H1 (cell line): ENCODE measurements around the gene TFAP2D. TPM values are rescaled to one million over a fixed set of nuclear protein-coding genes. Genes with fewer than 3 reads are reported as not detected.

Source experiments
- CTCF ChIA-PET: fragments of 300-600 bp; sonication (Branson Sonifier 250); formaldehyde crosslinking; loops from one replicate; lab custom pipeline; 2021; ENCODE audit not compliant: partially characterized antibody; lab: Charles Lee
- POLR2A ChIA-PET: fragments of 300-600 bp; sonication (Branson Sonifier 250); formaldehyde crosslinking; loops from one replicate; lab custom pipeline; 2021; ENCODE audit warnings: inconsistent platforms; ENCODE audit not compliant: partially characterized antibody; lab: Charles Lee
- DNase-seq, 2 experiments: peaks; one replicate each; pipeline versions ENCODE4 v3.0.0 to v3.0.0-alpha.2; 2010 to 2022; ENCODE audit warnings: low spot score in 2 of 2, low read depth in 1 of 2, mixed read lengths in 1 of 2
- FAIRE-seq: peaks from 2 replicates; lab custom pipeline; 2011; peaks lifted over from hg19 to GRCh38; lab: Jason Lieb, UNC
- H2AFZ ChIP-seq: 2 replicates; pipeline ENCODE4 v1.8.1; 2012; ENCODE audit warnings: low read length, inconsistent platforms
- H2AK5ac ChIP-seq: 2 replicates; pipeline ENCODE4 v1.6.1; 2013; ENCODE audit warnings: low read depth, low read length
- H2BK120ac ChIP-seq: replicated peaks from 2 replicates; pipeline ENCODE3; 2013; ENCODE audit warnings: low read depth, low read length, inconsistent platforms
- H2BK12ac ChIP-seq: 2 replicates; pipeline ENCODE4 v1.6.1; 2013; ENCODE audit warnings: low read depth, low read length
- H2BK15ac ChIP-seq: 2 replicates; pipeline ENCODE4 v1.6.1; 2013; ENCODE audit warnings: low read length
- H2BK20ac ChIP-seq: 2 replicates; pipeline ENCODE4 v1.6.1; 2013; ENCODE audit warnings: low read length
- H2BK5ac ChIP-seq: 2 replicates; pipeline ENCODE4 v1.6.1; 2013; ENCODE audit warnings: low read depth, low read length
- H3K14ac ChIP-seq: 2 replicates; pipeline ENCODE4 v1.6.1; 2013; ENCODE audit warnings: inconsistent platforms; ENCODE audit not compliant: insufficient read length
- H3K18ac ChIP-seq: 2 replicates; pipeline ENCODE4 v1.6.1; 2013; ENCODE audit warnings: low read length; ENCODE audit errors: extremely low read depth
- H3K23ac ChIP-seq: 2 replicates; pipeline ENCODE4 v1.6.1; 2013; ENCODE audit warnings: inconsistent platforms; ENCODE audit not compliant: insufficient read length
- H3K23me2 ChIP-seq: 2 replicates; pipeline ENCODE4 v1.6.1; 2013; ENCODE audit warnings: low read depth, low read length
- H3K27ac ChIP-seq: 2 replicates; pipeline ENCODE4 v1.6.1; 2011; ENCODE audit warnings: low read depth, low read length, inconsistent platforms
- H3K27me3 ChIP-seq, 4 experiments: replicated peaks in 1 of 4; 1 replicate in 1 of 4; 2 replicates in 3 of 4; pipeline versions ENCODE4 v1.6.1 to v1.8.1; 2011 to 2013; ENCODE audit warnings: low read length in 3 of 4, mild to moderate bottlenecking in 3 of 4, inconsistent platforms in 2 of 4, mixed read lengths in 2 of 4, moderate library complexity in 1 of 4; ENCODE audit not compliant: control insufficient read depth in 3 of 4, insufficient read depth in 3 of 4; ENCODE audit errors: extremely low read depth in 1 of 4
- H3K36me3 ChIP-seq, 4 experiments: 2 replicates each; pipeline versions ENCODE4 v1.6.1 to v1.8.1; 2011 to 2013; ENCODE audit warnings: mild to moderate bottlenecking in 4 of 4, low read length in 3 of 4, moderate library complexity in 2 of 4, control low read depth in 1 of 4, inconsistent platforms in 1 of 4; ENCODE audit not compliant: insufficient read depth in 4 of 4, control insufficient read depth in 2 of 4
- H3K4ac ChIP-seq: replicated peaks from 2 replicates; pipeline ENCODE3; 2013; ENCODE audit warnings: low read length, low read depth, mixed read lengths, inconsistent platforms; ENCODE audit not compliant: insufficient read length
- H3K4me1 ChIP-seq, 4 experiments: replicated peaks in 1 of 4; 1 replicate in 1 of 4; 2 replicates in 3 of 4; pipeline versions ENCODE4 v1.6.1 to v1.8.1; 2011 to 2013; ENCODE audit warnings: low read length in 3 of 4, inconsistent platforms in 2 of 4, mixed read lengths in 1 of 4; ENCODE audit not compliant: insufficient read depth in 4 of 4, control insufficient read depth in 3 of 4
- H3K4me2 ChIP-seq, 2 experiments: 2 replicates each; pipeline versions ENCODE4 v1.6.1 to v1.8.1; 2011 to 2013; ENCODE audit warnings: low read depth in 2 of 2, low read length in 2 of 2, control low read depth in 1 of 2, inconsistent platforms in 1 of 2, mild to moderate bottlenecking in 1 of 2; ENCODE audit not compliant: insufficient read depth in 1 of 2
- H3K4me3 ChIP-seq, 4 experiments: fragments of 200-600, 300-600 bp in 1 of 4; sonication (generic), shearing (Covaris generic), sonication (Bioruptor Twin) in 1 of 4; 2 replicates each; pipeline versions ENCODE4 v1.5.1 to v1.8.1; 2011 to 2016; ENCODE audit warnings: low read length in 4 of 4, low read depth in 3 of 4, control low read depth in 2 of 4, inconsistent platforms in 2 of 4, mild to moderate bottlenecking in 2 of 4, mixed read lengths in 1 of 4, moderate library complexity in 1 of 4; ENCODE audit not compliant: insufficient read depth in 2 of 4; ENCODE audit errors: extremely low read depth in 1 of 4
- H3K56ac ChIP-seq: replicated peaks from 2 replicates; pipeline ENCODE3; 2013; ENCODE audit warnings: low read depth, mild to moderate bottlenecking, mixed read lengths, low read length, inconsistent platforms; ENCODE audit not compliant: insufficient read length
- H3K79me1 ChIP-seq: 2 replicates; pipeline ENCODE4 v1.6.1; 2013; ENCODE audit warnings: low read depth, low read length, control low read depth
- H3K79me2 ChIP-seq, 2 experiments: 2 replicates each; pipeline versions ENCODE4 v1.6.1 to v1.8.1; 2012 to 2013; ENCODE audit warnings: low read length in 2 of 2, mild to moderate bottlenecking in 2 of 2, inconsistent platforms in 1 of 2; ENCODE audit not compliant: insufficient read depth in 2 of 2, control insufficient read depth in 1 of 2
- H3K9ac ChIP-seq, 4 experiments: replicated peaks in 1 of 4; 1 replicate in 1 of 4; 2 replicates in 3 of 4; pipeline versions ENCODE4 v1.6.1 to v1.8.1; 2011 to 2013; ENCODE audit warnings: low read depth in 3 of 4, low read length in 3 of 4, control low read depth in 2 of 4, mild to moderate bottlenecking in 2 of 4, moderate library complexity in 2 of 4, inconsistent platforms in 1 of 4; ENCODE audit errors: extremely low read depth in 1 of 4
- H3K9me3 ChIP-seq, 2 experiments: 2 replicates each; pipeline versions ENCODE4 v1.6.1 to v1.8.1; 2012 to 2013; ENCODE audit warnings: mild to moderate bottlenecking in 2 of 2, moderate library complexity in 2 of 2, control low read depth in 1 of 2, inconsistent platforms in 1 of 2, low read depth in 1 of 2, low read length in 1 of 2, mixed read lengths in 1 of 2; ENCODE audit not compliant: insufficient read depth in 2 of 2
- H4K20me1 ChIP-seq, 2 experiments: replicated peaks in 1 of 2; 2 replicates each; pipeline versions ENCODE3 to v1.8.1; 2011 to 2013; ENCODE audit warnings: inconsistent platforms in 2 of 2, low read length in 2 of 2, mild to moderate bottlenecking in 1 of 2; ENCODE audit not compliant: insufficient read depth in 2 of 2, control insufficient read depth in 1 of 2
- H4K5ac ChIP-seq: 2 replicates; pipeline ENCODE4 v1.6.1; 2013; ENCODE audit warnings: low read length, low read depth, mixed read lengths, inconsistent platforms; ENCODE audit not compliant: insufficient read length
- H4K8ac ChIP-seq: 2 replicates; pipeline ENCODE4 v1.8.0; 2013; ENCODE audit warnings: mild to moderate bottlenecking, moderate library complexity, low read length, inconsistent platforms; ENCODE audit not compliant: insufficient read depth; ENCODE audit errors: extremely low read depth
- H4K91ac ChIP-seq: replicated peaks from 2 replicates; pipeline ENCODE3; 2013; ENCODE audit warnings: low read length, mixed read lengths, inconsistent platforms; ENCODE audit not compliant: insufficient read length
- ATF3 ChIP-seq: IDR thresholded peaks from 2 replicates; pipeline ENCODE4 v1.6.1; 2011; ENCODE audit warnings: low read depth, mild to moderate bottlenecking, low read length; ENCODE audit not compliant: insufficient read depth
- WGBS, 2 experiments: shearing (Covaris generic) in 1 of 2; methylation state at CpG; one replicate each; pipeline versions ENCODE4 v1.1.6 to v1.1.7; 2013 to 2015; ENCODE audit warnings: low lambda C conversion rate in 2 of 2, mixed read lengths in 2 of 2, inconsistent platforms in 1 of 2, low coverage in 1 of 2, missing lambda C conversion rate in 1 of 2; ENCODE audit not compliant: insufficient replicate concordance in 2 of 2, insufficient coverage in 1 of 2, insufficient read length in 1 of 2; ENCODE audit errors: extremely low coverage in 1 of 2, missing lambda C conversion rate in 1 of 2; 5-methylcytosine and 5-hydroxymethylcytosine counted together
- polyA plus RNA-seq, 7 experiments: library from polyadenylated mRNA; depleted of rRNA in 3 of 7; stranded (reverse) in 5 of 7; unstranded in 2 of 7; fragments of >200 nt in 5 of 7; fragments of 200-250 nt in 2 of 7; gene quantifications; 1 replicate in 5 of 7; 2 replicates in 1 of 7; 4 replicates in 1 of 7; pipeline versions ENCODE4 v1.2.1 to v1.2.3, GENCODE V29; 2011 to 2013; ENCODE audit warnings: missing spikeins in 2 of 7, mixed read lengths in 2 of 7
- total RNA-seq: library from RNA; stranded (reverse); fragmentation: NEBNext Ultra II Directional; extraction: Animal tissue kit (Norgen Biotek cat#: 25700); gene quantifications from 2 replicates; pipeline ENCODE4 v1.2.1, GENCODE V29; 2021

The TFAP2D gene
- total and polyA plus RNA-seq, 2 of the 8 experiments (the other 6 are each of a cell fraction or from before 2014, with no cell fraction given) = not detected

DNA sequence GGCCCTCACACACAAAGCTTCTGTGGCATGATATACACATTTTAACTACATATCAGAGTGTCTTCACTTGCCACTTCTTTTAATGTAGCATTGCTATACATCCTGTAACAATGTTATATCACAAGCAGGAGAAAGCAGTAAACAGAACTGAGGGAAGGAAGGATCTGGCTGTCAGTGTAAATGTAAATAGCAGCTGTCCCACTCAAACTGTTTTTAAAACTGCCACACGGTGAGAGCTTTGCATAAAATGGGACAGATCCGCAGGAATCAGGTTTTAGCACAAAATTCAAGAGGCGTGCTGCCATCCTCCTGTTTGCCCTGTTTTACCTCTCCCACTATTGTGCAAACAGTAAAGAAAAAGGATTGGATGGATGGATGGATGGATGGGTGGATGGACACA, 28.8 kb downstream of the TFAP2D start:
- no peak overlapping the region for H2BK20ac ChIP-seq
- H4K20me1 ChIP-seq = no peaks in the 10 kb centered on the region
- H3K79me2 ChIP-seq = no peaks in the 10 kb centered on the region
- WGBS, 2 experiments = 74% methylated on average over 3 of the region's 3 CpGs; no CpG with 5 or more reads in 1 of the 2 experiments
- DNase-seq (no peak), FAIRE-seq (no peak)
- no peaks in the 10 kb centered on the region for H3K9me3 ChIP-seq
- no peak overlapping the region for H3K56ac ChIP-seq
- H3K4me2 ChIP-seq = no peak overlapping the region
- no peak overlapping the region for H2BK120ac ChIP-seq
- H3K79me1 ChIP-seq = no peaks in the 10 kb centered on the region
- H3K27ac ChIP-seq = no peak overlapping the region
- no peaks in the 10 kb centered on the region for H3K4me1 ChIP-seq
- H4K5ac ChIP-seq = no peak overlapping the region
- H3K27me3 ChIP-seq = no peaks in the 10 kb centered on the region
- H3K23ac ChIP-seq = no peak overlapping the region
- no peak overlapping the region for H2AK5ac ChIP-seq
- H3K9ac ChIP-seq = no peak overlapping the region
- no peak overlapping the region for H2AFZ ChIP-seq
- H3K36me3 ChIP-seq = no peaks in the 10 kb centered on the region
- no peak overlapping the region for H3K18ac ChIP-seq
- ChIA-PET CTCF (interaction anchor here (0.7 kb wide), 1 partner anchor 42 kb away, joined by 3 read pairs; no protein-coding TSS in a partner anchor), POLR2A (no interaction called here)
- no peak overlapping the region for H4K8ac ChIP-seq
- no peak overlapping the region for H2BK12ac ChIP-seq
- H2BK15ac ChIP-seq = no peak overlapping the region
- H3K14ac ChIP-seq = no peak overlapping the region
- H2BK5ac ChIP-seq = no peak overlapping the region
- H3K4me3 ChIP-seq = no peak overlapping the region
- no peak overlapping the region for H3K4ac ChIP-seq
- no peak overlapping the region for H4K91ac ChIP-seq
- H3K23me2 ChIP-seq = no peaks in the 10 kb centered on the region; the same call in 1 of the 2 replicates
- TF ChIP-seq ATF3 = no peak
